Measurements from ENCODE around the gene SLC8A1.

- no peak for TF ChIP-seq CTCF (conservative IDR thresholded peaks at IDR 0.05; ENCODE audit: low read length)
- no peak for TF ChIP-seq EZH2phosphoT487 (IDR thresholded peaks at IDR 0.05; ENCODE audit: borderline replicate concordance)
Measured at GRCh38 chr2:40300391-40300790, 151.5 kb downstream of the SLC8A1 start.
